SK-N-SH (cell line): Measurements from ENCODE around the gene ACOX2. TPM values are rescaled to one million over a fixed set of nuclear protein-coding genes. Genes with fewer than 3 reads are reported as not detected.

ENCODE experiments used
- CTCF ChIA-PET: fragments of 300-600, 350-600 bp; formaldehyde crosslinking; extraction: SDS; loops from one replicate; lab custom pipeline; 2021; lab: Yijun Ruan, JAX
- POLR2A ChIA-PET: fragments of 350-600 bp; sonication (Branson Sonifier 250); formaldehyde crosslinking; extraction: SDS; loops from one replicate; lab custom pipeline; 2020; ENCODE audit warnings: antibody characterized with exemption, inconsistent platforms; lab: Yijun Ruan, JAX
- DNase-seq: peaks from one replicate; pipeline ENCODE4 v3.0.0; 2012
- H2AFZ ChIP-seq: fragments of 200-600 bp; sonication (generic); 2 replicates; pipeline ENCODE4 v1.8.1; 2016; ENCODE audit warnings: antibody characterized with exemption, mild to moderate bottlenecking, low read depth
- H3F3A ChIP-seq: fragments of 200-600 bp; sonication (generic); replicated peaks from 2 replicates; pipeline ENCODE3; 2016; ENCODE audit warnings: antibody characterized with exemption, mild to moderate bottlenecking; ENCODE audit not compliant: insufficient read depth
- H3K27ac ChIP-seq, 2 experiments: fragments of 200-500 bp in 1 of 2; fragments of 200-600 bp in 1 of 2; sonication (Bioruptor generic) in 1 of 2; sonication (generic), shearing (Covaris generic) in 1 of 2; 2 replicates each; pipeline versions ENCODE4 v1.5.1 to v1.6.1; 2014 to 2016; ENCODE audit warnings: low read depth in 2 of 2, inconsistent platforms in 1 of 2, low read length in 1 of 2, mild to moderate bottlenecking in 1 of 2, mixed read lengths in 1 of 2
- H3K27me3 ChIP-seq: fragments of 200-600 bp; sonication (generic), shearing (Covaris generic); 2 replicates; pipeline ENCODE4 v1.6.1; 2016; ENCODE audit warnings: mixed run types; ENCODE audit not compliant: insufficient read depth
- H3K36me3 ChIP-seq, 2 experiments: fragments of 200-500 bp in 1 of 2; fragments of 200-600 bp in 1 of 2; sonication (Bioruptor generic) in 1 of 2; sonication (generic) in 1 of 2; replicated peaks in 1 of 2; 2 replicates each; pipeline versions ENCODE3 to v1.5.1; 2014 to 2016; ENCODE audit warnings: low read length in 1 of 2, mild to moderate bottlenecking in 1 of 2; ENCODE audit not compliant: insufficient read depth in 2 of 2, control insufficient read depth in 1 of 2
- H3K4me1 ChIP-seq, 2 experiments: fragments of 200-500 bp in 1 of 2; fragments of 200-600 bp in 1 of 2; sonication (Bioruptor generic) in 1 of 2; sonication (generic), shearing (Covaris generic) in 1 of 2; 2 replicates each; pipeline versions ENCODE4 v1.5.1 to v1.6.1; 2014 to 2016; ENCODE audit warnings: low read depth in 1 of 2, low read length in 1 of 2, mixed run types in 1 of 2; ENCODE audit not compliant: insufficient read depth in 2 of 2, control insufficient read depth in 1 of 2
- H3K4me2 ChIP-seq: fragments of 200-600 bp; sonication (generic), shearing (Covaris generic); 2 replicates; pipeline ENCODE4 v1.6.1; 2017; ENCODE audit warnings: mixed run types
- H3K4me3 ChIP-seq, 2 experiments: fragments of 200-500 bp in 1 of 2; fragments of 200-600 bp in 1 of 2; sonication (Bioruptor generic) in 1 of 2; sonication (generic), shearing (Covaris generic) in 1 of 2; 2 replicates each; pipeline versions ENCODE4 v1.5.1 to v1.8.1; 2014 to 2016; ENCODE audit warnings: low read depth in 2 of 2, inconsistent platforms in 1 of 2, low read length in 1 of 2, mild to moderate bottlenecking in 1 of 2, mixed read lengths in 1 of 2, moderate library complexity in 1 of 2
- H3K79me2 ChIP-seq: fragments of 200-600 bp; sonication (generic); 2 replicates; pipeline ENCODE4 v1.8.1; 2017; ENCODE audit warnings: mild to moderate bottlenecking; ENCODE audit not compliant: insufficient read depth
- H3K9ac ChIP-seq: fragments of 200-600 bp; sonication (generic); 2 replicates; pipeline ENCODE4 v1.6.1; 2017; ENCODE audit warnings: mixed run types
- H3K9me2 ChIP-seq: fragments of 200-600 bp; sonication (generic); 2 replicates; pipeline ENCODE4 v1.6.1; 2017; ENCODE audit warnings: mixed run types
- H3K9me3 ChIP-seq: fragments of 200-600 bp; sonication (generic); 2 replicates; pipeline ENCODE4 v1.6.1; 2017; ENCODE audit warnings: mixed run types, mild to moderate bottlenecking, moderate library complexity
- H4K20me1 ChIP-seq: fragments of 200-600 bp; sonication (generic); 2 replicates; pipeline ENCODE4 v1.6.1; 2017; ENCODE audit warnings: mild to moderate bottlenecking, mixed run types; ENCODE audit not compliant: insufficient read depth
- CHD2 ChIP-seq: fragments of 150-350 bp; IDR thresholded peaks from 2 replicates; pipeline ENCODE4 v1.6.1; 2018; ENCODE audit warnings: low read length; ENCODE audit not compliant: partially characterized antibody
- FOSL2 ChIP-seq: IDR thresholded peaks from 2 replicates; pipeline ENCODE4 v1.4.0; 2012; ENCODE audit warnings: low read depth, mild to moderate bottlenecking, moderate library complexity, borderline replicate concordance
- GATA2 ChIP-seq: sonication (generic); formaldehyde crosslinking; IDR thresholded peaks from 2 replicates; pipeline ENCODE4 v1.5.0; 2020; ENCODE audit warnings: mild to moderate bottlenecking, missing genetic modification reagents
- IRF3 ChIP-seq: fragments of 150-350 bp; IDR thresholded peaks from 2 replicates; pipeline ENCODE4 v1.6.1; 2016; ENCODE audit warnings: mild to moderate bottlenecking, low read depth, low read length
- JUND ChIP-seq: IDR thresholded peaks from 2 replicates; pipeline ENCODE4 v1.4.0; 2012
- MAX ChIP-seq: IDR thresholded peaks from 2 replicates; pipeline ENCODE4 v1.4.0; 2012; ENCODE audit warnings: low read depth
- MXI1 ChIP-seq: IDR thresholded peaks from 2 replicates; pipeline ENCODE4 v1.6.1; 2012; ENCODE audit warnings: mild to moderate bottlenecking, low read depth, low read length, improper control_type of control experiment
- NRF1 ChIP-seq: IDR thresholded peaks from 2 replicates; pipeline ENCODE4 v1.6.1; 2012; ENCODE audit warnings: low read depth, mild to moderate bottlenecking, low read length
- REST ChIP-seq: IDR thresholded peaks from 2 replicates; pipeline ENCODE4 v1.6.1; 2012; ENCODE audit warnings: mild to moderate bottlenecking, low read depth, low read length, moderate library complexity
- SIN3A ChIP-seq: IDR thresholded peaks from 2 replicates; pipeline ENCODE4 v1.6.1; 2012; ENCODE audit warnings: low read depth, mild to moderate bottlenecking, low read length, moderate library complexity, borderline replicate concordance
- USF2 ChIP-seq: fragments of 150-350 bp; IDR thresholded peaks from 2 replicates; pipeline ENCODE4 v1.6.1; 2017; ENCODE audit warnings: antibody characterized with exemption, low read length, low read depth, borderline replicate concordance
- ZBTB33 ChIP-seq: IDR thresholded peaks from 2 replicates; pipeline ENCODE4 v1.4.0; 2012; ENCODE audit warnings: low read depth, borderline replicate concordance
- WGBS: methylation state at CpG from one replicate; pipeline ENCODE4 v1.1.6; 2017; ENCODE audit warnings: low lambda C conversion rate; 5-methylcytosine and 5-hydroxymethylcytosine counted together
- polyA plus RNA-seq, 3 experiments: library from polyadenylated mRNA; depleted of rRNA; stranded (reverse); fragments of >200 nt; gene quantifications; 2 replicates each; pipeline ENCODE4 v1.2.3, GENCODE V29; 2012

The ACOX2 gene
- polyA plus RNA-seq, 1 of the 3 experiments (the other 2 are of a cell fraction): 9.0 TPM

DNA sequence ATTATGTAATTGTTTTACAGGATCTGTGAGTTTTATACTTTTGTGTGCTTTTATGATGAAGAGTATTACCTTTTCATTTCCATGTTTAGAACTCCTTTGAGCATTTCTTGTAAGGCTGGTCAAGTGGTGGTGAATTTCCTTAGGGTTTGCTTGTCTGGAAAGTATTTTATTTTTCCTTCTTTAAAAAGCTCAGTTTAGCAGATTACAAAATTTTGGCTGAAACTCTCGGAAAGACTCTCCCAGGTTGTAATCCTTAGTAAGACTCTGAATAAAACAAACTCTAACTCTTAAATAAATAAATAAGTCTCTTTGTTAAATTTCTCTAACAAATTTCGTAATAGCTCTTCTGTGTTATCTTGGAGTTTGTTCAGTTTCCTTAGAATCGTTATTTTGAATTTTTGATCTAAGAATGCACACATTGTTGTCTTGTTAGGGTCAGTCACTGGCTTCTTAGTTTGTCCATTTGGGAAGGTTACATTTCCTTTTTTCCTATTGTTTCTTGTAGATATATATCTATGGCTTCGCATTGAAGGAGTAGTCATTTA lies 14.7 kb upstream of the ACOX2 start:
- no peak for TF ChIP-seq CHD2
- TF ChIP-seq SIN3A: no peak
- no peak for TF ChIP-seq REST
- TF ChIP-seq MXI1: no peak
- no peak for TF ChIP-seq FOSL2
- no peak for TF ChIP-seq NRF1
- no peak for TF ChIP-seq GATA2 (CRISPR knock-in tag)
- TF ChIP-seq USF2: no peak
- TF ChIP-seq ZBTB33: no peak
- TF ChIP-seq, all 33 proteins: peak for 0
- DNase-seq: no peak
- ChIA-PET POLR2A (no interaction called here), CTCF (interaction anchor here (1.0 to 1.1 kb wide), 2 partner anchors 19 to 20 kb away, joined by 4 read pairs; no protein-coding TSS in a partner anchor)
- H3F3A ChIP-seq: no peaks in the 10 kb centered on the region
- H3K27me3 ChIP-seq: no peaks in the 10 kb centered on the region
- H3K4me2 ChIP-seq: no peak overlapping the region
- no peak overlapping the region for H2AFZ ChIP-seq
- H3K27ac ChIP-seq: no peak overlapping the region
- peaks cover 0 to under 1% of the 10 kb centered on the region in 2 experiments; a peak in 1 of 4 replicates for H3K4me1 ChIP-seq
- H3K9me3 ChIP-seq: no peaks in the 10 kb centered on the region
- 45% methylated on average over 4 of the region's 4 CpGs for WGBS
- H3K79me2 ChIP-seq: no peaks in the 10 kb centered on the region
- no peaks in the 10 kb centered on the region for H3K36me3 ChIP-seq
- H4K20me1 ChIP-seq: no peaks in the 10 kb centered on the region
- H3K4me3 ChIP-seq: no peak overlapping the region
- H3K9me2 ChIP-seq: no peaks in the 10 kb centered on the region
- no peak overlapping the region for H3K9ac ChIP-seq

DNA sequence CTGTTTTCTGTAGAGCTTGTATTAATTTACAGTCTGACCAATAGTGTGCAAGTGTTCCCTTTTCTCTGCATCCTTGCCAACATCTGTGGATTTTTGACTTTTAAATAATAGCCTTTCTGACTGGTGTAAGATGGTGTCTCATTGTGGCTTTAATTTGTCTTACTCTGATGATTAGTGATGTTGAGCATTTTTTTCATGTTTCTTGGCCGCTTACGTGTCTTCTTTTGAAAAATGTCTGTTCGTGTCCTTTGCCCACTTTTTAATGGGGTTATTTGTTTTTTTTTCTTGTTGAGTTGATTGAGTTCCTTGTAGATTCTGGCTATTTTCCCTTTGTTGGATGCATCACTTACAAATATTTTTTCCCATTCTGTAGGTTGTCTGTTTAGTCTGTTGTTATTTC lies 7.6 kb upstream of the ACOX2 start:
- Histone ChIP-seq H3K4me3 (no peak overlapping the region), H2AFZ (no peak overlapping the region), H3K9me3 (no peaks in the 10 kb centered on the region), H3F3A (no peaks in the 10 kb centered on the region), H3K4me1 (no peaks in the 10 kb centered on the region), H3K27me3 (no peaks in the 10 kb centered on the region), H3K36me3 (no peaks in the 10 kb centered on the region), H3K27ac (no peak overlapping the region), H4K20me1 (no peaks in the 10 kb centered on the region), H3K4me2 (no peak overlapping the region), H3K9ac (no peak overlapping the region), H3K9me2 (no peaks in the 10 kb centered on the region), H3K79me2 (no peaks in the 10 kb centered on the region)
- CTCF ChIA-PET: no interaction called here
- POLR2A ChIA-PET: no interaction called here
- no peak for DNase-seq
- WGBS: 53% methylated on average over 3 of the region's 3 CpGs
- TF ChIP-seq MXI1 (no peak), IRF3 (no peak), JUND (no peak), MAX (no peak)
- TF ChIP-seq, all 33 proteins: peak for 0
